OCI-LY1 (cell line): Measurements from ENCODE around the gene OLIG1.

ENCODE experiments used
- EZH2 ChIP-seq: fragments of 200-600 bp; sonication (generic), shearing (Covaris generic); IDR thresholded peaks from 2 replicates; pipeline ENCODE4 v1.8.0; 2017; ENCODE audit warnings: borderline replicate concordance, mixed run types, mild to moderate bottlenecking, antibody characterized with exemption, low read length, moderate library complexity, mixed read lengths
- TF ChIP-seq, protein P1 (sequence below): fragments of 200-600 bp; sonication (generic), shearing (Covaris generic); IDR thresholded peaks from 2 replicates; pipeline ENCODE4 v1.5.1; 2017; ENCODE audit warnings: mild to moderate bottlenecking, antibody characterized with exemption, low read length, moderate library complexity, mixed read lengths

DNA sequence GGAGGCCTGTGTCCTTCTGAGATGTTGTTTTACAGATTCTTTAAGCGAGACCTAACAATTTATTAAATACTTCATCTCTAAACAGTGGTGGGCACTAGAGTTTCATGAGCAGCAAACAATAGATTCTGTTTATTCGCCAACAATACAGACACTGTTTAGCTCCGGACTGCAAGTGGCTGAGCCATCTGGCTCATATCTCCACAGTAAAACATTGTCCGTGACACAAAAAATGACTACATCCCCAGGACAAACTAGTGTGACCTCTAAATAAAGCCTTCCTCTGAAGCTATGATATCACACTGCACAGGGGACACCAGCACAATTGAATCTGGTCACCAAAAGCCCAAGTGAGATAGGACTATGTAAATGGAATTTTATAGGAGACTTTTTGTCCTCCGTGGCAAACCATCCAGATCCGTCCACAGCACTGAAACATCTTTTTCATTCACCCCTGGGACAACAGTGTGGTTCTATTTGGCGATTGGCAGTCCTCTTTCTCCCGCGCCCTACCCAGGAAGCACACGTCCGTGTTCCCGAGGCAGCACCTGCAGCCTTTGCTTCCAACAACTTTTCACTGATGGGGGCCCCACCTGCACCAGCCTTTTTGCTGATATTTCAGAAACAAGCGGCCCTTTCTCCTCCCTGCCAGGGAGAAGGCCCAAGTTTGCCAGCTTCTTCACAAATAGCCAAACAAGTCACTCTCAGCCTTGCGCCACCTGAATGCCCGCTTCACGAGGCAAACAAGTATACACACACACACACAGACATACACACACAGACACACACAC, 47.4 kb downstream of the OLIG1 start:
- TF ChIP-seq, protein P1, sequence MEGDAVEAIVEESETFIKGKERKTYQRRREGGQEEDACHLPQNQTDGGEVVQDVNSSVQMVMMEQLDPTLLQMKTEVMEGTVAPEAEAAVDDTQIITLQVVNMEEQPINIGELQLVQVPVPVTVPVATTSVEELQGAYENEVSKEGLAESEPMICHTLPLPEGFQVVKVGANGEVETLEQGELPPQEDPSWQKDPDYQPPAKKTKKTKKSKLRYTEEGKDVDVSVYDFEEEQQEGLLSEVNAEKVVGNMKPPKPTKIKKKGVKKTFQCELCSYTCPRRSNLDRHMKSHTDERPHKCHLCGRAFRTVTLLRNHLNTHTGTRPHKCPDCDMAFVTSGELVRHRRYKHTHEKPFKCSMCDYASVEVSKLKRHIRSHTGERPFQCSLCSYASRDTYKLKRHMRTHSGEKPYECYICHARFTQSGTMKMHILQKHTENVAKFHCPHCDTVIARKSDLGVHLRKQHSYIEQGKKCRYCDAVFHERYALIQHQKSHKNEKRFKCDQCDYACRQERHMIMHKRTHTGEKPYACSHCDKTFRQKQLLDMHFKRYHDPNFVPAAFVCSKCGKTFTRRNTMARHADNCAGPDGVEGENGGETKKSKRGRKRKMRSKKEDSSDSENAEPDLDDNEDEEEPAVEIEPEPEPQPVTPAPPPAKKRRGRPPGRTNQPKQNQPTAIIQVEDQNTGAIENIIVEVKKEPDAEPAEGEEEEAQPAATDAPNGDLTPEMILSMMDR: no peak
- no peak for TF ChIP-seq EZH2
